ENCODE results near the gene CYTH3.

CYTH3 gene

DNA sequence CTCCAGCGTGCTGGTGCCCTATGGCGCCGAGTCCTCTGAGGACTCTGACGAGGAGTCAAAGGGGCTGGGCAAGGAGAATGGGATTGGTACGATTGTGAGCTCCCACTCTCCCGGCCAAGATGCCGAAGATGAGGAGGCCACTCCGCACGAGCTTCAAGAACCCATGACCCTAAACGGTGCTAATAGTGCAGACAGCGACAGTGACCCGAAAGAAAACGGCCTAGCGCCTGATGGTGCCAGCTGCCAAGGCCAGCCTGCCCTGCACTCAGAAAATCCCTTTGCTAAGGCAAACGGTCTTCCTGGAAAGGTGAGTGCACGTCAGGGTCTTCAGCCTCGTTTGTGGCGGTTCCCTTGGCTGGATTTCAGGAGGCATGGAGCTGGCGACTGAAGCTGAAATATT is 122.4 kb downstream of the CYTH3 start:
- DNase-seq (ENCODE audit: low read depth), result no peak

DNA sequence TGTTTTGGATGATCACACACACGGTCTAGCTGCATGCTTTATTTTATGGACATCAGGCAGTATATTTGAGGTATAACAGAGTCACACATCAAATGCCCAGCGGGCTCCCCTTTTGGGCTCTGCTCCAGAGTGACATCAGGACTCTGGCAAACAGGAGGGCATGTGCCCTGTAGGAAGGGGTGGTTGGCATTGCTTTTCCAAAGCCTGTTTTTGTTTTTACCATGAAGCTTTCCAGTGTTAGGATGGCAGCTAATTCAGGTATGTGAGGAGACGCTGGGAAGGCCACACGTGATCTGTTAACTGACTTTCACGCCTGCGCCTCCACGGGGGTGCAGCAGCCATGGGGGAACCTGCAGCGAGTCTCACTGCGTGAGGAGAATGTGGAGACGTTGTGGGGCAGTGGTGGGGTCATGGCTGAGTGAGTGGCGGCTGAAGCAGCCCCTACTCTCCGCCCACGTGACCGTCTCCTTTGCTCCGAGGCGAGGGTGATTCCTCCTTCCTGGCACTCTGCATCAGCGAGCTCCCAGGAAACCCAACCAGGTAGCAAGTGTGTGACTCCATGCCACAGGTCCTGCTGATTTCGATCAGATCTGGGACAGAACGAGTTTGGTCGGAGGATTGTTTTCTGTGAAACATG is 123.6 kb downstream of the CYTH3 start:
- no peak for DNase-seq (ENCODE audit: low read depth)

DNA sequence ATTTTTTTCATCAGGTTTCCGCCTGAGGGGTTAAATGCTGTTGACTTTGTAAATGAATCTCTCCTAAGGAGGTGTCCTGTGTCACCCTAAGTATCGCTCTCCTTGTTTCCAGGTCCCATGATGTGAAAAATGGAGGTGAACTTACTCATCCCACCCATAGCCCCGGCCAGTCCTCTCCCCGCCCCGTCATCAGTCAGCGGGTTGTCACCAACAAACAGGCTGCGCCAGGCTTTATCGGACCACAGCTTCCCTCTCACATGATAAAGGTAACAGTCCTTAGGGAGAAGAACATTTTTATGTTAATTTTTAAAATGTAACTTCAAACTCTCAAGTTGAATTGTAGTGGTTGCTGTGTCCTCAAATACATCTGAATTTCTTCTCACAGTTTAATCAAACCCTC is 124.8 kb downstream of the CYTH3 start:
- no peak for DNase-seq (ENCODE audit: low read depth)

DNA sequence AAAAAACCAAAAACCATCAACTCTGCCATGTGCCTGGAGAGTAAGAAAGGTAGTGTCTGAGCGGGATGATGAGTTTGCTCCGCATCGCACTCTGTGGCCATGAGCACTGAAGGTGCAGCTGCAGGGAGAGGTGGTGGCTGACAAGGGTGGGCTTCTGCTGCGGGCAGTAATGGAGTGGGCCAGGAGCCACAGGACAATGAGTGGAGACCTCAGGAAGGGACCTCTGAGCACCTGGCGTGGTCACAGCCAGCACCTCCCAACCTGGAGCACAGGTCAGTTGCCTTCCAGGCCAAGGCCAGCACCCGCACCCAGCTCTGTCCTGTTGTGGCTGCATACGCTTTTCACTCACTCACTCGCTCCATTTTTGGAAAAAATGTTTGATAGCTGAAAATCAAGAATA is 125.8 kb downstream of the CYTH3 start:
- no peak for DNase-seq (ENCODE audit: low read depth)

DNA sequence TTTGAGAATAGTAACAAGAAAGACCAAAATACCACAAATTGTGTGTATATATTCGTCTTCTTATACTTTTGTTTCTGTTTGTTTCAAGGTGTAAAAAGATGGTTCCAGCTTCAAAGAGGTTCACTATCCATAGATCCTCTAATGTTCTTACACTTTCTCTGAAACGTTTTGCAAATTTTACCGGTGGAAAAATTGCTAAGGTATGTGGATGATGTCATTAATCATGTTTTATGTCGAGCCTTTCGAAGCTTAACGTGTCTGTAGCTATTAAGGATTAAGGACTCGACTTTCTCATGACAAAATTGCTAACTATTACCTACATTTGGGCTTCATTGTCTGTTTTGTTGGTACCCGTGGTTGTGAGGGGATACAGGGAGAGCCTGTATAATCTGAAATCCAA is 128.4 kb downstream of the CYTH3 start:
- no peak for DNase-seq (ENCODE audit: low read depth)

DNA sequence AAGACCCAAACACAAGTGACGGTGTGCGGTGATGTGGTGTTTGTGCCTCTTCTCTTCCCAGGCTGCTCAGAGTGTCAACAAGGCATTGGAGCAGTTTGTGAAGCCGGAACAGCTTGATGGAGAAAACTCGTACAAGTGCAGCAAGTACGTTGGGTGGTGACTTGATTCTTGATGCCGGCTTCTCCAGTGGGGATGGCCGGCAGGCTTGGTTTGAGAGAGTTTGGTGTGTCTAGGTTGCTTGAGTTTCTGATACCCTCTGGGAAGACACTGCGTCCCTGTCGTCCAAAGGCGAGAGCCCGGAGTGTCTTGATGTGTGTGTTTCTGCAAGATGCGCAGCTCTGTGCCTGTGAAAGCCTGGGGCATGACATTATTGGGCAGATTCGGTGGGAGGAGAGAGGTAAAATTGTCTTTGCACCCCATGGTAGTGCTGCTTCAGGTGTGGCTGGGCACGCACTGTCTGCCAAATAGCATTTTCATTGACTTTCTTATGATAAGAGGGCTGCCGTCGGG is 129.5 kb downstream of the CYTH3 start:
- DNase-seq (ENCODE audit: low read depth), result no peak

DNA sequence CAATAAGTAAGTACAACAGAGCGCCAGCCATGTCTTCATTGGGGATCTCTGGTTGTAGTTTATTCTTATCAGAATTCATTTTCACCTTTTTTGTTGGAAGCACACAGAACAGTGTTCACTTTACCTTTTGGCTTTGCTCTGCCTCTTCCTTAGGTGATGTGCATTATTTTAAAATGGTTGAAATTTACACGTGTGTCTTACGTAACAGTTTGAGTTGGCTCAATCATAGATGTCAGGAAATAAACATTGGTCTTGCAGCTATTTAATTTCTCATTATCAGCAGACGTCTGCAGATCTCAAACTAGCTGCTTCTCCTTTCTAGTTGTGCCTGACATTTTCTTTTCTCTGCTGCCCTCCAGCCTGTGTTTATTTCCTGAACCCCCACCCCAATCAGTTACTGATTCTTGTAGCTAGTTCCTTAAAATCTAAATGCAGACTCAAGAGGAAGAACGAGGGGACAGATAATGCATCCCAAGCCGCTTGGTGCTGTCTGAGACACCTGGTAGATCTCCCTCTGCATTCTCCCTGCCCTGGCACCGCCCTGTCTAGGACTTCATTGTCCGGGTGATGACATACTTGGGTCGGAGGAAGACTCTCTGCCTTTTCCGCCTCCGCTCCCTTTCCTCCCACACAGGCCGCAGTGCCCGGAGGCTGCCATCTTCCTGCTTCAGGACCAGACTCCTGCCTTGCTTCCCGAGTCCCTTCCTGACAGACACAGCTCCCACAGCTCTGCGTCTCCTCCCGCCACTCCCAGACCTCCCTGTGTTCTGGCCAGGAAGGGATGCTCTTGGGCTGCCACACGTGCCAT is 133.0 kb downstream of the CYTH3 start:
- no peak for DNase-seq (ENCODE audit: low read depth)

DNA sequence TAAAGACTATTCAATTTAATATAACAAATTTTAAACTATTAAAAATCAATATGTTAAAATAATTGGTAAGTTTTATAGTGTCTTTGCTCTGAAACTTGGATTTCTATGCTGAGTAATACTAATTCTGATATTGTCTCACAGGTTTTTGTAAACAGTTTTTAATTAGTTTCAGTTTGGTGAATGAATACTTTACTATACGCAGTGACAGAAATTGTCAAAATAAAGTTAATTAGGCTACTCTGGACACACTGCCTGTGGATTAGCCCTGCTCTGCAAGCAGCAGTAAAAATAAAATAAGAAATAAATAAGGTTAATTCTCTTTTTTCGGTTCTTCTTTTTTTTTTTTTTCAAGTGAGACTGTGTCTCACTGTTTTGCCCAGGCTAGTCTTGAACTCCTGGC is 135.9 kb downstream of the CYTH3 start:
- no peak for DNase-seq (ENCODE audit: low read depth)

DNA sequence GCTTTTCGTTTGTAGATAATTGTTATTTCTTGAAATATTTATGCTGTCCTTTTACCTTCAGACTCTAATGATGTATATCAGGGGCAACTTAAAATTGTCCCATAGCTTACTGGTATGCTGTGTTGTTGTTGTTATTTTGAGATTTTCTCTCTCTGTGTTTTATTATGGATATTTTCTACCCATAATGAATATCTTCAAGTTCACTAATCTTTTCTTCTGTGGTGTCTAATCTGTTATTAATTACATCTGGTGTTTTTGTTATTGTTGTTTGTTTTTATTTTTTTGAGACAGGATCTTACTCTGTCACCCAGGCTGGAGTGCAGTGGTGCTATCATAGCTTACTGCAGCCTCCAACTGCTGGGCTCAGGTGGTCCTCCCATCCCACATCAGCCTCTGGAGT is 139.2 kb downstream of the CYTH3 start:
- DNase-seq (ENCODE audit: low read depth), result no peak

DNA sequence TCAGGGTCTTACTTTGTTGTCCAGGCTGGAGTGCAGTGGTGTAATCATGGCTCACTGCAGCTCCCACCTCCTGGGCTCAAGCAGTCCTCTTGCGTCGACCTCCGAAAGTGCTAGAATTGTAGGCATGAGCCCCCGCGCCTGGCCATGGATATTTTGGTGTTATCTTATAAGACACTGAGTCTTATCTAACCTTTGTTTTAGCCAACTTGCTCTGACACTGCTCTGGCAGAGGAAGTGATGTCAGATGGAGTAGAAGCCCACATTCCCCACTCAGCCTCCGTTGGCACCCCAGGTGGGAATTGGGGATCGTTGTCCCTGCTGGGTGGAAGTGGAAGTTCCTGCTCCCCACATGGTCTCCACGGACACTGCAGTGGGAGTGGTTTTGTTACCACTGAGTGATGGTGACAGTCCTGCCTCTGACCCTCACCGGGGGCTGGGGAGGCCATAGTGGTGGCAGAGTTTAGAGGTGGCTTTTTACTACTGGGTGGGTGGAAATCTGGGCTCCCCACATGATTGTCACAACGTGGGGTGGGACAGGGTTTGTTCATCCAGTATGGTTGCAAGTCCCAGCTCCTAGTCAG is 142.3 kb downstream of the CYTH3 start:
- DNase-seq (ENCODE audit: low read depth), result no peak

DNA sequence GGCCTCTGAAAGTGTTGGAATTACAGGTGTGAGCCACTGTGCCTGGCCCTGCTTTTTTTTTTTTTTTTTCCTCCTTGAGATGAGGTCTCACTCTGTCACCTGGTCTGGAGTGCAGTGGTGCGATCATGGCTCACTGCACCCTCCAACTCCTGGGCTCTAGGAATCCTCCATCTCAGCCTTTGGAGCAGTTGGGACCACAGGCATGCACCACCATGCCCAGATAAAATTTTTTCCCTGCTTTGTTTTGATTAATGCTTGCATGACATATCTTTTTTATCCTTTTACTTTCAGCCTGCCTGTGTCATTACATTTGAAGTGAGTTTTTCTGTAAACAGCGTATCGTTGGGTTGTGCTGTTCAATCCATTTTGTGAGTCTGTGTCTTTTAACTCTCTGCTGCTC is 144.2 kb downstream of the CYTH3 start:
- DNase-seq (ENCODE audit: low read depth), result no peak

DNA sequence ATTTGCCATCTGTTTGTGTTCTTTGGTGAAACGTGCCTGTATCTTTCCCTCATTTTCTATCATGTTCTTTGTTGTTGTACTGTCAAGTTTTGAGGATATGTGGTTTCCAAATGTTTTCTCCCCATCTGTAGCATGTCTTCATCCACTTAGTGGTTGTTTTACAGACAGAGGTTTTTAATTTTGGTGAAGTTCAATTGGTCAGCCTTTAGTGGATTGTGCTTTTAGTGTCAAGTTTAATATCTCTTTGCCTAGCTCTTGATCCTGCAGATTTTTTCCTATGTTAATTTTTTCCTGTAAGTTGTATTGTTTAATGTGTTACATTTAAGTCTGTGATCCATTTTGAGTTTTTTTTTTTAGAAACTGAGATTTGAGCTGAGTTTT is 145.3 kb downstream of the CYTH3 start:
- no peak for DNase-seq (ENCODE audit: low read depth)

DNA sequence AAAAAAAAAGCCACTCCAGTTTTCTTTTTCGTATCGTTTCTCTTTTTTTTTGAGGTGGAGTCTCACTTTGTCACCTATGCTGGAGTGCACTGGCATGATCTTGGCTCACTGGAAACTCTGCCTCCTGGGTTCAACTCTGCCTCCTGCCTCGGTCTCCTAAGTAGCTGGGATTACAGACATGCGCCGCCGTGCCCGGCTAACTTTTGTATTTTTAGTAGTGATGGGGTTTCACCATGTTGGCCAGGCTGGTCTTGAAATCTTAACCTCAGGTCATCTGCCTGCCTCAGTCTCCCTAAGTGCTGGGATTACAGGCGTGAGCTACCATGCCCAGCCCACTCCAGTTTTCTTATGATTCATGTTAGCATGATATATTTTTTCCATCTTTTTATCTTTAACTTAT is 148.6 kb downstream of the CYTH3 start:
- DNase-seq (ENCODE audit: low read depth), result no peak

DNA sequence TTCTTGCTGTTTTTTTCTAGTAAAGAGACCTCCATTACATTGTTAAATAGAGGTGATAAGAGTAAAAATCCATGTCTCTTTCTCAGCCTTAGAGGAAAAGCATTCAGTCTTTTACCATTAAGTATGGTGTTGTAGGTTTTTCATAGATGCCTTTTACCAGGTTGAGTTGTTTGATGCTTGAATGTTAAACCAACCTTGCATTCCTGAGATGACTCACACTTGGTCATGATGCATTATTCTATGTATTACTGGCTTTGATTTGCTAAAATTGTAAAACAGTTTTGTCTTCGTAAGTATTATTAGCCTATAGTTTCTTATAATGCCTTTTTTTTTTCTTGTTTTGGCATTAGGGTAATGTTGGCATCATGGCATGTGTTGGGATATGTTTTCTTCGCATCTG is 151.3 kb downstream of the CYTH3 start:
- DNase-seq (ENCODE audit: low read depth), result no peak

DNA sequence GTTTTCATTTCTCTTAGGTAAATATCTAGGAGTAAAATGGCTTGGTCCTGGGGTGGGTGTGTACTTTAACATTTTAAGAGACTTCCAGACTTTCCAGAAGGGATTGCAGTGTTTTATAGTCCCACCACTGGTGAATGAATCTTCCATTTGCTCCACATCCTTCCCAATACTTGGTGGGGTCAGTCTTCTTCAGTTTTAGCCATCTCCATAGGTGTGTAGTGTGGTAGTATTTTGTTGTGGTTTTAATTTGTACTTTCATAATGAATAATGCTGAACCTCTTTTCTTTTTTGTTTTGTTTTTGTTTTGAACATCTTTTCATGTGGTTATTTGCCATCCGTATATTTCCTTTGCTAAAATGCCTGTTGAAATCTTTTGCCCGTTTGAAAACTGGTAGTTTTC is 154.9 kb downstream of the CYTH3 start:
- no peak for DNase-seq (ENCODE audit: low read depth)

DNA sequence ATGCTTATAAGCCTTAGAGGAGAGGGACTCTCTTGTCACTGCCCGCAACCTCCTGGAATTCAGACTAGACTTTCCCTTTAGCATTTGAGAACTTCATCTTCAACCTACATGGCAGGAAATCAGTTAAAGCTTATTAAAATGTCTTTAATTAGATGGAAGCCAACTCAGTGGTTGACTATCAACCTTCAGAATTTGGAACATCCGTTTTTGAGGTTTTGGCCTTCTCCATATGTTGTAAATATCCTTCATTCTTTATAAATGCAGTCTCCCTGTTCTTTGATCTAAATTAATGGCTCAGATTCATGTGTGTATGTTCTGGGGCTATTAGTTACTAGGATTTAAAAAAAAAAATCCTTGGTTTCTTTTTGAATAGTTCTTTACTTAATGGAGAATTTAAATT is 156.2 kb downstream of the CYTH3 start:
- DNase-seq (ENCODE audit: low read depth), result no peak

Measured in activated T-cell treated with anti-CD3 and anti-CD28 coated beads for 24 hours (primary cell).